Measurements from ENCODE around the gene CFAP100.

The CFAP100 gene

GRCh38 chr3:126406389-126407296, 11.9 kb downstream of the CFAP100 start:
- no peak for DNase-seq

DNA sequence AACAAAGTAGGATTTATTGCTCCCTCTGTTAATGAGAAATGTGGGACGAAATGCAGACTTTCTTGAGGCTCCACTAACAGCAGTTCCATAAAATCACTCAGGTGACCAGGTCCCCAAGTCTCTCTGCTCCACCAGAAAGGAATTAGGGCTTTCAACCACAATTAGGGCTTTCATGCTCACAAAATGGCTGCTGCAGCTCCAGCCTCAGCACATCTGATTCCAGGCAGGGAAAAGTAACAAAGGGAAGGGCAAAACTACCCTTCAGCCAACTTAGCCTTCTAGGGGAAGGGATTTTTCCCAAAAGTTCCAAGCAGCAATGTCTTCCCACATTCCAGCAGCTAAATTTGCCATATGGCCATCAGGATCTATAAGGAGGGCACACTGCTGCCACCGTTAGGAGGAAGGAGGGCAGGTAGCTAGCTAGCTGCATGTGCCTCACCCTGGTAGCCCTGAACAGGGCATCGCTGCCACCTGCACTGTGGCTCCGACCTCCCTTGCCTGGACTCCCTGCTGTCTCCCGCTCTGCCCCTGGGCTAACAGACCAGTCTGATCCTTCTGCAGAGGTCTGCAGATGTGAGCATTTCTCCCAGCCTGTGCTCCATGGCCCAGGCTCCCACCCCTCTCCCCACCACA, 12.8 kb downstream of the CFAP100 start:
- DNase-seq: no peak

DNA sequence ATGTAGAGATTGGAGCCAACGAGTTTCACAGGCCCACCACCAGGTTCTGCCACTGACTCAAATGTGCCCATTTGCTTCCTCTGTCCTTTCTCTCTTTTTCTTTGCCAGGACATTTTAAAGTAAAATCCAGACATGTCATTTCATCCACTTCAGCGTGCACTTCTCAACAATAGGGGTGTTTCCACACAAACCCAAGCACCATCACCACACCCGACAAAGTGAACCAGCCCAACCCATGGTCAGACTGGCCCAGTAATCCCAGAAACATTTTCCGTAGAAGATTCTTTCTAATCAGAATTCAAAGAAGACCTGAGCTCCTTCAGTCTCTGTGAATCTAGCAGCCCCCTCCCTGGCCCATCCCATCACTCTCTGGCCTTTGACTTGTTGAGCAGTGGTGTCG, 13.4 kb downstream of the CFAP100 start:
- no peak for DNase-seq

GRCh38 chr3:126412841-126413692, 18.4 kb downstream of the CFAP100 start:
- no peak for DNase-seq

GRCh38 chr3:126413693-126414080, 19.0 kb downstream of the CFAP100 start:
- DNase-seq: no peak

DNA sequence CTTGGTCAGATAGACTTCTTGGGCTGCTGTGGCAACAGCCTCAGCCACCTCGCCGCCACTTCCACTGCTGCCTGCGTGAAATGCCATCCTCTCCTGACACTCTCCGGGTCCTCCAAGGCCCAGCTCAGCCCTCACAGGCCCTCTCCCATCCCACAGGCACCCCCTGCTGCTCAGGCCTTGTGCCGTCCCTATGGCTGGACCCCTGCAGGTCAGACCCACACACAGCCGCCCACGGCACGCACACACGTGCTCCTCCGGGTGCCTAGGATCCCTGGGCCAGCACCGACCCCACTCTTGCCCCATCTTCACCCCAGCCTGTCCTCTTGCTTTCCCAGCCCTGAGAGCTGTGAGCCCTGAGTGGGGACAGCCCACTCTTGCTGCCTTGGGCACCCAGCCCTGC, 19.7 kb downstream of the CFAP100 start:
- no peak for DNase-seq

GRCh38 chr3:126414961-126415660, 20.4 kb downstream of the CFAP100 start:
- DNase-seq: no peak

GRCh38 chr3:126415661-126416591, 21.2 kb downstream of the CFAP100 start:
- no peak for DNase-seq

- no peak for DNase-seq
These were observed 22.2 kb downstream of the CFAP100 start for GRCh38 chr3:126416943-126417342.

DNA sequence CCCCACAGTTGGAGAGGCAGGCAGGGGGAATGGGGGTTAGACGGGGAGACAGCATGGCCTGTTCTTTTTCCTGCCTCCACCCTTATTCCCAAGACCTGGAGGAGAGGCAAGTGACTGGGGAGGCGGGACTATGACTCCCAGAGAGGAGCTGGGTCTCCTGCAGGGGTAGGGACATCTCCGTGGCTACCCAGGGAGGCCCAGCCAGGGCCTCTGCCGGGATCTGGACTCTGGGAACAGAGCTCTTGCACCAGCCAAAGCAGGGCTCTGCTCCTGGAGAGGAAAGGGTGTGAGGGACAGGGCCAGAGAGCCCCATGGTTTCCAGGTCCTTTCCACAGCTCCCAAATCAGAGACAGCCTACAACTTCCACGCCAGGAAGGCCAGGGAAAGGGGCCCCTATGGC, 22.8 kb downstream of the CFAP100 start:
- DNase-seq: no peak

DNA sequence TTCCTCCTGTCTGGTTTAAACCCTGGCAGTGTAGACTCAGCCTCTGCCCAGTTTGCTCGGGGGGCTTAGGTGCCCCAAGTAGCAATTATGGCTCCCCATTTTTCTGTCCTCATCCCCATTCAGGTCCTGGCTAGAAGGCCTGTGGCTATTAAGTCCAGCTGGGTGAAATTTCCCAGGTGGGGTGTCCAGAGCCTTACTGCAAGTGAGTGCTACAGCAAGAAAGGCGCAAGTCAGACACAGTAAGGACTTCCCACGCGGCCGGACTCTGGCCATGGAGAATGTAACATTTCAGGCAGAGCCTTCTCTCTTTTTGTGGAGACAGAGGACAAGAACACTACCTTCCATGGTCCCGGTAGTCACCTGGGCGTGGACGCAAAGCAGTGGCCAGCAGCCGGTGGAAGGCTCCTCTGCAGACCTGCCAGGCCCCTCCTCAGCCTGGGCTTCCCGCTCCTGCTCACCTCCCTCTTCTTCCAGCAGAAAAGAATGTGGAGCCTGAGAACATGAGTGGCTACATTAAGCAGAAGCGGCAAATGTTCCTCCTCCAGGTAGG, 23.3 kb downstream of the CFAP100 start:
- DNase-seq: no peak

- DNase-seq: no peak
These were observed 24.0 kb downstream of the CFAP100 start for GRCh38 chr3:126418661-126419131.

DNA sequence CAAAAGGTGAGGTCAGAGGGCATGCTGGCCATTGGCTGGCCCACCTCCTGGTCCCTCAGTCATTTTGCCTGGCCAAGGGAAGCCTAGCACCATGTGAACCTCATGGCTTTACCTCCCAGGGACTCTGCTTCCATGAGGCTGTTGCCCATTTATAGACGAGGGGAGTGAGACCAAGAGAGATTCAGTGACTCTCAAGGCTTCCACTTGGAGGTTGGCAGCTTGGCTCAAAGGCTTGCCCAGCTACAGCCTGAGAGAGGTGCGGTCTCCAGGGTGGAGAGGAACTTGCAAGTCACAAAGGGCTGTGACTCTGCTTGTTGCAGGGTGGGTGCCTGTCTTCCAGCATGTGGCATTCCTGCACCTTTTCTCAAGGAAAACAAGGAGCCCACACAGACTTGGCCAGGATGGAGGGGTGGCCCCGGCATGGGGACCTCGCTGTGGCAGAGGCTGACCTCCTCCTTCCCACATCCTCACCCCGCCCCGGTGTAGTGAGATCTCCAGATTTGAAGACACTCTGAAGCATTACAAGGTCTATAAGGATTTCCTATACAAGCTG, 24.5 kb downstream of the CFAP100 start:
- DNase-seq: no peak

GRCh38 chr3:126419886-126420786, 25.4 kb downstream of the CFAP100 start:
- DNase-seq: no peak

- no peak for DNase-seq
These were observed 26.9 kb downstream of the CFAP100 start for GRCh38 chr3:126421573-126422119.

GRCh38 chr3:126422121-126422520, 27.4 kb downstream of the CFAP100 start:
- DNase-seq: no peak

- no peak for DNase-seq
These were observed 27.9 kb downstream of the CFAP100 start for GRCh38 chr3:126422571-126423091.

GRCh38 chr3:126423191-126424038, 28.7 kb downstream of the CFAP100 start:
- DNase-seq: no peak

Data from activated CD4-positive, alpha-beta T cell treated with anti-CD3 and anti-CD28 coated beads, Interleukin-2, amount 50 U/mL, for 4 hours (primary cell).